UCSD-AML1 (cell line): ENCODE results near the gene ASXL3.

Experiments used
- DNase-seq: peaks from one replicate; lab custom pipeline; 2025; ENCODE audit not compliant: unreplicated experiment; lab: John Stamatoyannopoulos, UW

The ASXL3 gene

DNA sequence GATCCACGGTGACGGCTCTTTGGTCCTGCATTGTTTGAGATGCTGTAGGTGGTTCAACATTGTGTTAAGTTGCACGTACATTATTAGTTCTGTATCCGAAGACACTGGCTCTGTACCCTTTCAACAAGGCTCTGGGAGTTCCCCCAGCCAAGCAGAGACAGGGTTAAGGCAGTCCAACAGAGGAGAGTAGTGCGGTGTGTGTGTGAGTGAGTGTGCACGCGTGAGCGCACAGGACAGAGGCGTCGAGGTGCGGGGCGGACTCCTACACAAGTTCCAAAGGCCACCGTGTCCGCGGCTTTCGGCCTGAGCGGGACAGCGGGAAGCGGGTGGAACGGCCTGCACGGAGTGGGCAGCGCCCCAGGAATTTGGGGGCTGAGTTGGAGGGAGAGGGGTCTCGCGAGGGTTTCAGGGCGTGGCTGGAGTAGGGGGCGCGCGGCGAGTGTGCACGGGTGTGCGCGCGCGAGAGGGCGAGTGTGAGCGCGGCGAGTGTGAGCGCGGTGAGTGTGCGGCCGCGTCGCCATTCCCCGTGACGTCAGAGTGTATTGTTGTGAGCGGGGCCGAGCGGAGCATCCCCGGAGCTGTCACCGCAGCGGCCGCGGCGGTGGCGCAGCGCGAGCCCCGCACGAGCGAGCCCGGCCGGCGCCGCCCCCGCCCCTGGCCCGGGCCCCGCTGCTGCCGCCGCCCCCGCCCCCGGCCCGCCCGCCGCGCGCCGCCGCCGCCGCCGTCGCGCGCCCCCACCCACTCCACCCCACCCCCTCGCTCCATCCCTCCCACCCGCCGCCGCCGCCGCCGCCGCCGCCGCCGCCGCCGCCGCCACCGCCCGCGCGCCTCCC lies at the start of gene ASXL3:
Gene ASXL3 (plus strand): TSS at position 535 of the 833 bp plus-strand sequence. CDS start 413 bp downstream, outside the sequence.
- peak; percentile 2 for DNase-seq

DNA sequence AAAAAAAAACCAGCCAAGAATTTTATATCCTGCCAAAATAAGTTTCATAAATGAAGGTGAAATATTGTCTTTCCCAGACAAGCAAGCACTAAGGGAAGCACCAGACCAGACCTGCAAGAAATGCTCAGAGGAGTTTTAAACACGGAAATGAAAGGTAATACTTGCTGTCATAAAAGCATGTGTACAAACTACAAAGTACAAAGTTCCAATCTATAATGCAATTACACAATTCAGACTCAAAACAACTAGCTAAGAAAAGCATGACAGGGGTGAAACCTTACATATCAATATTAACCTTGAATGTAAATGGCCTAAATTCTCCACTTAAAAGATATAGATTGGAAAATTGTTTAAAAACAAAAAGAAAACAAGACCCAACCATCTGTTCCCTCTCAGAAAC lies 45.0 kb upstream of the ASXL3 start:
- DNase-seq, result no peak

- DNase-seq, result no peak
Observed at GRCh38 chr18:33536904-33537303, 41.1 kb upstream of the ASXL3 start.

GRCh38 chr18:33538418-33539042 lies 39.5 kb upstream of the ASXL3 start:
- no peak for DNase-seq

DNA sequence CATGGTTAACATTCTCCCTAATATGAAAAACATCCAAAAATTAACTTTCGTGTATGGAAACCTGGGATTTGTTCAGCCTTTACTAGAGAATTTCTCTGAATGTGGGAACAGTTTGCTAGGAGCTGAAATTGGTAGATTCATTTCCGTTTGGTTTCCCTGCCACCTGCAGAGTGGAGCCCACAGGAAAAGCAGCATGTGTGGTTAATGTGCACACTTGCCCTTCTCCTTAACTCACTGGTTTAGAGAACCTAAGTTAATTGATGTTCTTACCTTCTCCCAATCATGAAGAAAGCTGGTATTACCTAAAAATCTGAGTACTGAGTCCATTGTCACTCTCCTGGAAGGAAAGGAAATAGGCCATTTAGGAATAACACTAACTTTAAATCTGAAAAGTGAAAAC lies 37.6 kb upstream of the ASXL3 start:
- peak; percentile 1 for DNase-seq

GRCh38 chr18:33541316-33541715 lies 36.7 kb upstream of the ASXL3 start:
- no peak for DNase-seq

DNA sequence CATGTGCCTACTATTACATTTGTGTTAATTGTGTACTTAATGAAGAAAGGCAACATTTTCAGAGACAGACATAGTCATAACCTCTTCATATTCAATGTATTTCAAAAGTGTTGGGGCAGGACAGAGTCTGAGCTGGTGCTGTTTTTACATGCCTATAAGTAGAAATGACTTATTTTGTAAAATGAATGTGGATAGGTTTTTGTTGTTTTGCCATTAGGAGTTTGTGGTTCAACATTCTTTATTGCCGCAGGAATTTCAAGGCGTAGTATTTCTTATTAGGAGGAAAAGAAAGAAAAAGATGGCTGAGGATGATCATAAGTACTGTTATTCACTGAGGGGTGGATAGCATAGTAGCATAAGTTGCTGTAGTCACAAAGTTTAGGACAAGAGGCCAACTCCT lies 21.2 kb upstream of the ASXL3 start:
- DNase-seq, result no peak

DNA sequence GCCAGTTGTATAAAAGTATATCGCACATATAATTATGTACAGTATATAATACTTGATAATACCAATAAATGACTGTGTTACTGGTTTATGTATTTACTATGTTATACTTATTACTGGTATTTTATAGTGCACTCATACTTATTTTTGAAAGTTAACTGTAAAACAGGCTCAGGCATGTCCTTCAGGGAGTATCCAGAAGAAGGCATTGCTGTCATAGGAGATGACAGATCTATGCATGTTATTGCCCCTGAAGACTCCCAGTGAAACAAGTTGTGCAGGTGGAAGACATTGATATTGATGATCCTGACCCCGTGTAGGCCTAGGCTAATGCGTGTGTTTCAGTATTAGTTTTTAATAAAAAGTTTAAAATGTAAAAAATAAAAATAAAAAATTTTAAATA lies 20.3 kb upstream of the ASXL3 start:
- no peak for DNase-seq

DNA sequence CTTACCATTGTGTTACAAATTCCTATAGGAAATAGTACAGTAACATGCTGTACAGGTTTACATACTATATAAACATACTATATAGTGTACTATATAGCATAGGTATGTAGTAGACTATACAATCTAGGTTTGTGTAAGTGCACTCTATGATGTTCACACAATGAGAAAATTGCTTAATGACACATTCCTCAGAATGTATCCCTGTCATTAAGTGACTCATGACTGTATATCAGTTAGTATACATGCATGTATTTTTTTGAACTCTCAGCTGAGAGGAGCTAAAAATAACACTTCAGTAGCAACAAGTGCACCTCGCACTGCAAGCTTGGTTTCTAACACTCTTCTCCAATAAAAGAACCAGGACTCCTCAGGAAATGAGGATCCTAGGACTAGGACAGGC lies 19.5 kb upstream of the ASXL3 start:
- DNase-seq, result no peak

DNA sequence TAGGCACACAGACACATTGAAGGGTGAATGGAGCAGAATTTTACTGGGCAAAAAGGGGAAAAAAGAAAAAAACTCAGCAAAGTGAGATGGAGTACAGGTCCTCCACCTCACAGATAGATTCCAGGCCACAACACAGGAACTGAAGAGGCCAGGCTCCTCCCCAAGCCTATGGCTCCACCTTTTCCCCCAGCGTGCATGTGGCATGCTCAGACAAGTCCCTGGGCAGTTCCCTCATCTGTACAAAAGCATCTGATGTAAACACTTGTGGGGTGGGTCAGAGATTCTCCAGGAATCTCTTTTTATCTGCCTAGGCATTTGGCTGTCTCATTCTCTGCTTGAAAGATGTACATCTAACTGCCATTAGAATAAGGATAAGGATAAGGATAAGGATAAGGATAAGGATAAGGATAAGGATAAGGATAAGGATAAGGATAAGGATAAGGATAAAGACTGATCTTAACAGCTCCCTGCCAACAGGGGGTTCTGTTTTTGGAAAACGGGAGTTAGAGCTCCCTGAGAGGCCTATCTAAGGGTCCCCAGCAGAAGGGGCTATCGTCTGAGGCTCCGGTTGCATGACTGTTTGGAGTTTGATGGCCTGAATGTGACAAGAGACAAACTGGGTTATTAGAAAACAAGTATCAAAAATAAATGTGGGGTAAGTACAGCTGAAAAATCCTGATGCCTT lies 17.2 kb upstream of the ASXL3 start:
- DNase-seq, result peak; percentile 20

DNA sequence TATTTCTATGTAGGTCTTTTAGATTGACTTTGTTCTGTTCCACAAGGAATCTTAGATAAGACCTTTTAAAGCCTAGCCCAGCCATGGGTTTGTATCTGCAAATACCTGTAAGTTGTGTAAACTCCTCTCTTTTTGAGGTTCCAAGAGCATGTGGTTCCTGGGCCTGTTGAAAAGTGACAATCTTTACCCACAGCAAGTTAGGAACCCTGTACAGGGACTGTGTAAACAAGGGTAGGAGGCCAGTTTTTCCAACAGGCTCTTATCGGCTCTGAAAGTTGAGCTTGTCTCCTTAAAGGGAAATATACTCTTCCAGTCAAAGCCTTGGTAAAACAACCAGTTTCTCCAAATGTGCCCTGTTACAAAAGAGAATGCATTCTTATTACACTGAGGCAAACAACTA lies 15.3 kb upstream of the ASXL3 start:
- no peak for DNase-seq

GRCh38 chr18:33567705-33568104 lies 10.3 kb upstream of the ASXL3 start:
- no peak for DNase-seq

DNA sequence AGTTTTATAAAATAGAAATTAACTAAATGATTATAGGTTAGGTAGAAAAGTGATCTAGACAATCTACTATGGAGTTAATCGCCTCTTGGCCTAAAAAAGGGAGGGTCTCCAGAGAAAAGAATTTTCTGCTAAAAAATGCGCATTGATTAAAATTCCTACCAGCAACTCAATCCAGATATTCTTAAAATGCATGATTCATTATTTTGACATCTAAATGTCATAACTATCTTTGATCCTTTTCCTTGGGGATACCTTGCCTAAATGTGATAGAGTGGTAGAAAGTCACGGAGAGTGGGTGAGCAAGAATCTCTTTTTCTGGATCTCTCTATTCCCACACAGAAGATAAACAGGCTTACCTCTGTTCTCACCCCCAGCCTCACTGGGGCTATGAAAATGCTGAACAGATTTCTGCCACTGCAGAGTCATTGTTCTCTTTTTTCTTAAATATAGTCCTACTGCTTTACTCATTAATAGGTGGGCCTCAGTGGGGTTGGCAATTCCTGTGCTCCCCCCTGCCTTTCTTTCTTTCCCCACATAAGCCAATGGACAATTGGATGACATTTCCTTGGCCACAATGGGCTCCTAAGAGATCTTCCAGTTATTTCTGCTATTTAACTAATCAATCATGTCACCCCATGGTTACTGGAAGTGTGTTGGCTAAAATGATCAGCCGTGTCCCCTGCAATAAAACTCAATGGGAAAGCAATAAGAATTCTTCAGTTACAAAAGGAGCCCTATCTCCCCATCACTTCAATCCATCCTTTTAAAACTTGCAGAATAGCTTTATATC lies 5.8 kb upstream of the ASXL3 start:
- DNase-seq, result no peak

GRCh38 chr18:33573193-33573592 lies 4.8 kb upstream of the ASXL3 start:
- DNase-seq, result no peak

DNA sequence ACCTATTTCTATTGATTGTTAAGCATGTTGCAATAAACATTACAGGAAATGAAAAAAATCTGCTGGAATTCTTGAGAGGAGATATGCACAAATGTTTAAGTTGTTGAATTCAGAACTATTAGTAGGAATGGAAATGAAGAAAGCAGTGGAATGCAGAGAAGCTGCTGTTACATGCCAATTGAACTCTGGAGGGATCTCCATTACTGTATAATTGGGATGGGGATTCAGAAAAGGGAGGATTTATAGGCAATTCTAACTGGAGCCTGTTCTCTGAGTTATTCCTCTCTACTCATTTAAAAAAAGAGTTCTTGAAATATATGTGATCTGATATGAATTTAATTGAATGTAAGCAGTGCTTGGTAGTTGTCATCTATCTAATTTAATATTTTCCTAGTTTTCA lies 2.6 kb upstream of the ASXL3 start:
- no peak for DNase-seq

DNA sequence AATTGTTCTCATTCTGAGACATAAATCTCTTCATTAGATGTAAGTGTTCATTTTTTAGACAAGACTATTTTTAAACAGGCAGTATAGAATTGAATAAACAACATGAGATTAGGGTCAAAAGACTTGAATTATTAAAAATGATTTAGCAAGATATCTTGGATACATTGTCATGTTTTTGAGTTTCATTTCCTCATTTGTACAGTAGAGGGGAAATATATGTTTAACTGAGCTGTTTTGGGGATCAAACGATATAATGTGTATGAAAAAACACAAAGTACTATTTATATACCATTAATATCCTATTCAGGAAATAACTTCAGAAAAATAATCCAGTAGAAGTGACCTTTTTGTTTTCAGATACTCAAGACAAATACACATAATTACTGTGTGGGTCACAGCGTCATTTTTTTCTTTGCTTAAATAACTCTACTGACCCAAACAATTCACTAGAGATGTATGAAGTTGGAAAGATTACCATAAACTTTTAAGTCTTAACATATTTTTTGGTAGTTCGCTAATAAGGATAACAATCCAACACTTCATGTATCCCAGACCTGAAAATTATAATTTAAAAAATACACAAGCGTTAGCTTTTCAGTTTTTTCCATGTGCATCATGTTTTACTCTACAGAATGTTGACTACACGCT lies 896 bp upstream of the ASXL3 start:
- no peak for DNase-seq

- DNase-seq, result peak; percentile 5
Observed at GRCh38 chr18:33578518-33579348, 714 bp downstream of the ASXL3 start.

GRCh38 chr18:33579349-33580215 lies 1.6 kb downstream of the ASXL3 start:
- no peak for DNase-seq

DNA sequence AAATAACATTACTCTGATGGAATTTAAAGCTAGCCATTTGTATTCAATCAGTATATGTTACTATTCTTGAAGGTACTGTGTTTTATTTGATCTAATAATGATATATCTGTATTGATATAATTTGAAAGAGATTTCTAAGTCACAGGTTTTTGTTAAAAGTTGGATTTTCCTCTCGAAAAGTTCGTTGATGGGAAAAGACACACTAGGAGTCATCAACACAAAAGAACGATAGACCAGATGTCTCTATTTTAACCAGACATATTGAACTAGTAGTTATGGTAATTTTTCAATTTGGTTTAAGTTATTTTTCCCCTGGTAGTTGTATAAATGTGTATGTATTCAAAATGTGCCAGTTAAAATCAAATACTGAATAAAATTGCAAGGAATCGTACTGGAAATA lies 2.5 kb downstream of the ASXL3 start:
- DNase-seq, result no peak
